IPS DF 4.7 (cell line): ENCODE measurements around the gene CDC45.

ENCODE experiments used
- DNase-seq: peaks from one replicate; pipeline ENCODE4 v3.0.0-alpha.2; 2013; ENCODE audit warnings: low spot score; ENCODE audit errors: extremely low read depth

The CDC45 gene

GRCh38 chr22:19467912-19468311 is 11.8 kb upstream of the CDC45 start:
- no peak for DNase-seq

- no peak for DNase-seq
These were observed 10.3 kb upstream of the CDC45 start for GRCh38 chr22:19469421-19469820.

GRCh38 chr22:19470010-19470409 is 9.7 kb upstream of the CDC45 start:
- no peak for DNase-seq

GRCh38 chr22:19471572-19471971 is 8.1 kb upstream of the CDC45 start:
- no peak for DNase-seq

- DNase-seq: no peak
These were observed 7.5 kb upstream of the CDC45 start for GRCh38 chr22:19472233-19472632.

- DNase-seq: no peak
These were observed 6.1 kb upstream of the CDC45 start for GRCh38 chr22:19473578-19473977.

GRCh38 chr22:19476023-19476422 is 3.7 kb upstream of the CDC45 start:
- no peak for DNase-seq

- DNase-seq: no peak
These were observed 2.2 kb upstream of the CDC45 start for GRCh38 chr22:19477321-19478044.

- no peak for DNase-seq
These were observed 1.4 kb upstream of the CDC45 start for GRCh38 chr22:19478045-19478900.

- no peak for DNase-seq
These were observed 792 bp upstream of the CDC45 start, which contains the start of gene UFD1 for GRCh38 chr22:19478901-19479354. Gene UFD1, minus strand, starts transcription at chr22:19479193. Its CDS starts 108 bp downstream, at chr22:19479085.

GRCh38 chr22:19480173-19480568 is 451 bp downstream of the CDC45 start:
- DNase-seq: no peak

- DNase-seq: no peak
These were observed 1.1 kb downstream of the CDC45 start for GRCh38 chr22:19480789-19481188.

GRCh38 chr22:19482297-19482696 is 2.6 kb downstream of the CDC45 start:
- DNase-seq: no peak

GRCh38 chr22:19483481-19484244 is 3.9 kb downstream of the CDC45 start:
- no peak for DNase-seq

GRCh38 chr22:19488285-19488684 is 8.6 kb downstream of the CDC45 start:
- no peak for DNase-seq

GRCh38 chr22:19488884-19489843 is 9.4 kb downstream of the CDC45 start:
- DNase-seq: no peak

- no peak for DNase-seq
These were observed 11.0 kb downstream of the CDC45 start for GRCh38 chr22:19490628-19491230.

GRCh38 chr22:19492504-19493174 is 12.9 kb downstream of the CDC45 start:
- no peak for DNase-seq

- DNase-seq: no peak
These were observed 14.4 kb downstream of the CDC45 start for GRCh38 chr22:19494001-19494560.
